ENCODE data around the gene TMEM259. TPM values are rescaled to one million over a fixed set of nuclear protein-coding genes. Genes with fewer than 3 reads are reported as not detected.

TMEM259 gene
- total and polyA plus RNA-seq, 2 of the 13 experiments (the other 11 are each of a cell fraction or from before 2014, with no cell fraction given), result 64.7 to 164 TPM

DNA sequence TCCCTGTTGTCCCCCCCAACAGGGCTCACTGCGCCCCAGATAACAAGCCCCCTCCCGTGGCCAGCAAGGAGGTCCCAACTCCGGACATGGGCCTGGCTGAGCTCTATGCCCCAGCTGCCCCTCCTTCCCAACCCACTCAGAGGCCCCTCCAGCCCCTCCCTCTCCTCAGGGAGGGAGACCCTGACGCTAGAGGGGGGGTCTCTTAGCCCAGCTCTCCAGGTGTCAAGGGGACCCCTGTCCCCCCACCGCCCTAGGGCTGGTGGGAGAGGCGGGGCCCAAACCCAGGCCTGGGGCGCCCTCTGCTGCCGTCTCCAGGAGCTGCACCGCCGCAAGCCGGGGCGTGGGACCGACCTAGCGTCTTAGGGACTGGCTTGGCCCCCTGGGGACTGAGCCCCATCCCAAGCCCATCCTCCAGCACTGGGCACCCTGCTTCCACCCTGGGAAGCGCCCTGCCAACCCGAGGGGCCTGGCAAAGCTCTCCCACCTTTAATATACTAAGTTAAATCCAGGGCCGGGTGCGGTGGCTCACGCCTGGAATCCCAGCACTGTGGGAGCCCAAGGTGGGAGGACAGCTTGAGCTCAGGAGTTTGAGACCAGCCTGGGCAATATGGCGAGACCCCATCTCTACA, 19.3 kb downstream of the TMEM259 start (continued):
- TF ChIP-seq, protein P1, sequence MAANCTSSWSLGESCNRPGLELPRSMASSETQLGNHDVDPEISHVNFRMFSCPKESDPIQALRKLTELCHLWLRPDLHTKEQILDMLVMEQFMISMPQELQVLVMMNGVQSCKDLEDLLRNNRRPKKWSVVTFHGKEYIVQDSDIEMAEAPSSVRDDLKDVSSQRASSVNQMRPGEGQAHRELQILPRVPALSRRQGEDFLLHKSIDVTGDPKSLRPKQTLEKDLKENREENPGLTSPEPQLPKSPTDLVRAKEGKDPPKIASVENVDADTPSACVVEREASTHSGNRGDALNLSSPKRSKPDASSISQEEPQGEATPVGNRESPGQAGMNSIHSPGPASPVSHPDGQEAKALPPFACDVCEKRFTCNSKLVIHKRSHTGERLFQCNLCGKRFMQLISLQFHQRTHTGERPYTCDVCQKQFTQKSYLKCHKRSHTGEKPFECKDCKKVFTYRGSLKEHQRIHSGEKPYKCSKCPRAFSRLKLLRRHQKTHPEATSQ (CRISPR knock-in tag; IDR thresholded peaks at IDR 0.05; ENCODE audit: borderline replicate concordance), result no peak
- TF ChIP-seq HNRNPLL (IDR thresholded peaks at IDR 0.05; ENCODE audit: low read depth, low read length, poor library complexity, severe bottlenecking), result peak; percentile 41
- no peak for TF ChIP-seq RAD51 (IDR thresholded peaks at IDR 0.05; ENCODE audit: borderline replicate concordance)
- TF ChIP-seq PHF21A (CRISPR knock-in tag; IDR thresholded peaks at IDR 0.05), result no peak
- TF ChIP-seq SNAPC2 (CRISPR knock-in tag; IDR thresholded peaks at IDR 0.05), result no peak
- TF ChIP-seq KDM3A (CRISPR knock-in tag; IDR thresholded peaks at IDR 0.05; ENCODE audit: low read depth), result peak; percentile 83; the same call in 1 of the 2 replicates
- no peak for TF ChIP-seq GATAD1 (CRISPR knock-in tag; IDR thresholded peaks at IDR 0.05)
- no peak for TF ChIP-seq MEF2D (CRISPR knock-in tag; IDR thresholded peaks at IDR 0.05)
- TF ChIP-seq ZNF749 (CRISPR knock-in tag; IDR thresholded peaks at IDR 0.05; ENCODE audit: borderline replicate concordance), result no peak
- no peak for TF ChIP-seq USF2 (IDR thresholded peaks at IDR 0.05; ENCODE audit: low read depth, low read length)
- no peak for TF ChIP-seq USF2 (CRISPR knock-in tag; IDR thresholded peaks at IDR 0.05; ENCODE audit: borderline replicate concordance)
- TF ChIP-seq ZNF362 (CRISPR knock-in tag; IDR thresholded peaks at IDR 0.05; ENCODE audit: borderline replicate concordance), result no peak
- TF ChIP-seq HDAC6 (IDR thresholded peaks at IDR 0.05; ENCODE audit: low read depth, low read length), result no peak
- TF ChIP-seq REPIN1 (CRISPR knock-in tag; IDR thresholded peaks at IDR 0.05; ENCODE audit: borderline replicate concordance, low read depth), result no peak; the same call in 1 of the 2 replicates
- peak; percentile 94 for TF ChIP-seq STAG1 (CRISPR knock-in tag; IDR thresholded peaks at IDR 0.05)
- no peak for TF ChIP-seq ZFP36 (IDR thresholded peaks at IDR 0.05; ENCODE audit: borderline replicate concordance, low read depth, low read length, partially characterized antibody)
- TF ChIP-seq TCF7L2 (IDR thresholded peaks at IDR 0.05; ENCODE audit: low read depth, low read length), result no peak
- no peak for TF ChIP-seq CHD4 (IDR thresholded peaks at IDR 0.05; ENCODE audit: borderline replicate concordance, low read length)
- TF ChIP-seq DDIT3 (CRISPR knock-in tag; IDR thresholded peaks at IDR 0.05), result no peak
- TF ChIP-seq TEF (CRISPR knock-in tag; IDR thresholded peaks at IDR 0.05), result no peak
- no peak for TF ChIP-seq CEBPG (CRISPR knock-in tag; IDR thresholded peaks at IDR 0.05)
- TF ChIP-seq ATF7 (IDR thresholded peaks at IDR 0.05), result no peak
- no peak for TF ChIP-seq ATF7 (CRISPR knock-in tag; IDR thresholded peaks at IDR 0.05)
- TF ChIP-seq, protein P2, sequence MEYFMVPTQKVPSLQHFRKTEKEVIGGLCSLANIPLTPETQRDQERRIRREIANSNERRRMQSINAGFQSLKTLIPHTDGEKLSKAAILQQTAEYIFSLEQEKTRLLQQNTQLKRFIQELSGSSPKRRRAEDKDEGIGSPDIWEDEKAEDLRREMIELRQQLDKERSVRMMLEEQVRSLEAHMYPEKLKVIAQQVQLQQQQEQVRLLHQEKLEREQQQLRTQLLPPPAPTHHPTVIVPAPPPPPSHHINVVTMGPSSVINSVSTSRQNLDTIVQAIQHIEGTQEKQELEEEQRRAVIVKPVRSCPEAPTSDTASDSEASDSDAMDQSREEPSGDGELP (IDR thresholded peaks at IDR 0.05; ENCODE audit: borderline replicate concordance, low read depth), result no peak
- TF ChIP-seq SATB2 (CRISPR knock-in tag; IDR thresholded peaks at IDR 0.05), result no peak

Data from HepG2 (cell line).